ENCODE results near the gene SUCNR1.
"Not testable (repeated sequence)": the region's sequence is repeated elsewhere in the genome, so short reads cannot be mapped to it uniquely, and the experiment has no call there.

The SUCNR1 gene

DNA sequence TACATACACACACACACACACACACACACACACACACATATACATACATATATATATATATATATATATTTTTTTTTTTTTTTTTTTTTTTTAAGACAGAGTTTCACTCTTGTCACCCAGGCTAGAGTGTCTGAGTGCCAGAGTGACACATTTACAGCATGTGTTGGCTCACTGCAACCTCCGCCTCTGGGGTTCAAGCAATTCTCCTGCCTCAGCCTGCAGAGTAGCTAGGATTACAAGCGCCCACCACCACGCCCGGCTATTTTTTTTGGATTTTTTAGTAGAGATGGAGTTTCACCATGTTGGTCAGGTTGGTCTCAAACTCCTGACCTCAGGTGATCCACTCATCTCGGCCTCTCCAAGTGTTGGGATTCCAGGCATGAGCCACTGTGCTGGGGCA, 636 bp downstream of the SUCNR1 start:
- DNase-seq = not testable (repeated sequence)

DNA sequence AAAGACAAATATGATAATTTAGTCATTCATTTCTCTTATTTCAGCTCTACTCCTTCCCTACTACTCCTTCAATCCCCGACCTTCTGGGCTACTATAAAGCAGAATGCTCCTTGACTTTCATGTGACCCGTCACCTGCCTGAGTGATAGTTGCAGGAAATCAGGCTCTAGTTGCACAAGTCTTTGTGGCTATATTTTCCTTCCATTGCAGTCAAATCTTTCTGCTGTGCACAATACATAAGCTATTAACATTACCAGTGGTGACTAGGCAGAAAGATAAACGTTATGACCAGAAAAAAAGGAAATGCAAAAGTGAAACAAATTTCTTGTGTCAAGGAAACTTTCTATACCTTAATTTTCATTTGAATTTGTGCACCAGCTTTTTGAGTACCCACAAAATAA, 2.3 kb downstream of the SUCNR1 start:
- DNase-seq = no peak

GRCh38 chr3:151877269-151877668, 3.8 kb downstream of the SUCNR1 start:
- no peak for DNase-seq

DNA sequence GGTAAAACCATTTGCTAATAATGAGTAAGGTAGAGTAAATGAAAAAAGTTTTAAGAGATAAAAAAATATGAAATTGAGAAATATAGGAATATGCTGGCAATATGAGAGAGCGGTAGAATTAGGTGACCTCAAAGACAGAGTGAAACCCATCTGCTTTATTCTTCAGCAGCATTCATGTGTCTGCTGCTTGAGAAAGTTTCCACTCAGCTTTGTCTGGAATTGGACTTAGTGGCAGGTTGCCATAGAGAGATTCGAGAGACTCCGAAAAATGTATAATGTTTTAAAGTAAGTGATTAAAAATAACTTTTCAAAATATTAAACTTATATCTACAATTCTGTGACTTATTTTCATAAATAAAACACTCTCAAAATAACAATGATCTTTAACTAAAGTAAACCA, 5.0 kb downstream of the SUCNR1 start:
- DNase-seq = no peak

DNA sequence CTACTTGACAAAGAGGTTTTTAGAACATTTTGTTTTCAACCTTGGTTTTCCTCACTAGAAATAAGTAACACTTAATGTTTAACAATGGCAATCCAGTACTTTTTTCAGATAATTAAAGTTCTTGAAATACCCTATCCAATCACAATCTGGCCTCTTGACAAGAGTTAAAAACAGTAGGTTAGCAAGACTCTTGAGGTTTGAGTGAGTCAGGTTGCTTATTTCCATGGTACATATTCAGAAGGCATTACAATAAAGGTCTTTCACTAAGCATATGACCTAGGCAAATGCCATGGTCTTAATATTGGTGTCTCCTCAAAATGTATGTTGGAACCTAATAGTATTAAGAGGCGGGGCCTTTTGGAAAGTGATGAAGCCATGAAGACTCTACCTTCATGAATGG, 5.6 kb downstream of the SUCNR1 start:
- no peak for DNase-seq

- DNase-seq = no peak
These were observed 6.4 kb downstream of the SUCNR1 start for GRCh38 chr3:151879679-151880415.

DNA sequence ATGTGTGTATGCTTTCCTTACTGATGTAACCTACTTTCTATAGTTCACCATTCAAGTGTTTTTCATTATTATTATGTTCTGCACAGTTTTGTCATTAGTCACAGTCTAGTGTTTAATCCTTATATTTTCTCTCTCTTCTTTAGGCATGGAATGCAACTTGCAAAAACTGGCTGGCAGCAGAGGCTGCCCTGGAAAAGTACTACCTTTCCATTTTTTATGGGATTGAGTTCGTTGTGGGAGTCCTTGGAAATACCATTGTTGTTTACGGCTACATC, 6.9 kb downstream of the SUCNR1 start:
- DNase-seq = no peak

- no peak for DNase-seq
These were observed 7.7 kb downstream of the SUCNR1 start for GRCh38 chr3:151881137-151881536.

GRCh38 chr3:151885397-151885796, 12.0 kb downstream of the SUCNR1 start:
- DNase-seq = not testable (repeated sequence)

DNA sequence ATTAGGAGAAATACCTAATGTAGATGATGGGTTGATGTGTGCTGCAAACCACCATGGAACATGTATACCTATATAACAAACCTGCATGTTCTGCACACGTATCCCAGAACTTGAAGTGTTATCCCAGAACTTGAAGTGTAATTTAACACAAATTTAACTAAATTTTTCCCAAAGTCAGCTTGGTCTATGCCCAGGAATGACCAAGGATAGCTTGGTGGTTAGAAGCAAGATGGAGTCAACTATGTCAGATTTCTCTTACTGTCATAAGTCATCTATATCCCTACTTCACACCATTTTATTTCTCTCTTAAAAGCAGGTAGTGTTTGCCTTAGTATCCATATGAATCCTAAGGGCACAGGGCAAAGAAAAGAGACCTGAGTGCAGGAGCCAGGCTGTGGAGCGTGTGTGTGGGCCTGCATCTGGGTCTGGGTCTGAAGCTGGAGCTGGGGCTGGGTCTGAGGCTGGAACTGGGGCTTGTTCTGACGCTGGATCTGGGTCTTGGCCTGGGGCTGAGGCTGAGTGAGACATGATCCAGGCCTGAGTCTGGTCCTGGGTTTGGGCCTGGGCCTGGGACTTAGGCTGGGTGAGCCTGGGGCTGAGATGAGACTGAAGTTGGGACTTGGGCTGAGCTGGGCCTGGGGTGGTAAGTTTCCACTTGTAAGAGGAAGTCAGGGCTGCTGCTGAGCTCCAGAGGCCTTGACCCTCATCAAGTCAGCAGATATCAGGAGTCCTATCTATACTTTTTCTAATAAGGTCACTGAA, 14.2 kb downstream of the SUCNR1 start:
- not testable (repeated sequence) for DNase-seq

DNA sequence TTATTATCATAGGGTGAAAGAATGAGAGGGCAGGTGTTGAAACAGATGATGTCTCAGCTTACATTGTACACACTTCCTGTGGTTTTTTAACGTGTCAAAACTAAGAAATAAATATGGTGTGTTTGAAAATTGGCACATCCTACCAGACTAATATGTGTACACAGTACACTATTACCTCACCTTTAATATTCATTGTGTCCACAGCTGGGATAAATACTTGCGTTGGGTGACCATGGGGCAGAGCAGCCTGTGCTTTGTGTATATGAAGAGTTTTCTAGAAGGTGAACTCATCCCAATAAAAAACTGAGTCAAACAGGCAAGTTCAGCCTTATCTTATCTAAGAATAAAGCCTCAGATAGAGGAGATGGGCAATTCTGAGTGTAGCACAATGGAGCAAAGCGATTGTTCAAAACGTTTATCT, 17.3 kb downstream of the SUCNR1 start:
- no peak for DNase-seq

DNA sequence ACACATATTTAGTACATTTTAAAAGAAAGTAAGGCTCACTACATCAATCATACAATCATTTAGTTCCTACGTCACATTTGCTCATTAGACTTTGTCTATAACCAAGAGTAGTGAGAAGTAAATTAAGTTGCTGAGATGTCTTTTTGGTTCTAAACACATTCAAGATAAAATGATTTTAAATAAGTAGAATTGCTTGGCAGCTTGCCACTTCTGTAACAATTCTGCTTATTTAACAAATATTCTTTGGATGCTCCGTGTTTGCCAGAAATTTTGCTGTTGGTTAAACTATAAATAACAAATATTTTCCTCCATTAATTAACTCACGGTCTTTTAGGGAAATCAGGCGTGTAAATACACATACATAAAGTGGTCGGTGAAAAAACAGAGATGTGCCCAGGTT, 18.3 kb downstream of the SUCNR1 start:
- DNase-seq = no peak

GRCh38 chr3:151894219-151894618, 20.8 kb downstream of the SUCNR1 start:
- no peak for DNase-seq

- no peak for DNase-seq
These were observed 22.2 kb downstream of the SUCNR1 start for GRCh38 chr3:151895478-151896241.

- no peak for DNase-seq
These were observed 23.0 kb downstream of the SUCNR1 start for GRCh38 chr3:151896246-151897012.

DNA sequence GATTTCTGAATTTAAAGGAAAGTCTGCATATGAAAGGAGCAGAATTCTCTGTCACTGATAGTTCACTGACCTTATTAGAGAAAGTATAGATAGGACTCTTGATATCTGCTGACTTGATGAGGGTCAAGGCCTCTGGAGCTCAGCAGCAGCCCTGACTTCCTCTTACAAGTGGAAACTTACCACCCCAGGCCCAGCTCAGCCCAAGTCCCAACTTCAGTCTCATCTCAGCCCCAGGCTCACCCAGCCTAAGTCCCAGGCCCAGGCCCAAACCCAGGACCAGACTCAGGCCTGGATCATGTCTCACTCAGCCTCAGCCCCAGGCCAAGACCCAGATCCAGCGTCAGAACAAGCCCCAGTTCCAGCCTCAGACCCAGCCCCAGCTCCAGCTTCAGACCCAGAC, 24.7 kb downstream of the SUCNR1 start:
- not testable (repeated sequence) for DNase-seq

- not testable (repeated sequence) for DNase-seq
These were observed 25.3 kb downstream of the SUCNR1 start for GRCh38 chr3:151898564-151899261.

- no peak for DNase-seq
These were observed 26.6 kb downstream of the SUCNR1 start for GRCh38 chr3:151899996-151900395.

- DNase-seq = no peak
These were observed 27.0 kb downstream of the SUCNR1 start for GRCh38 chr3:151900460-151900859.

- no peak for DNase-seq
These were observed 27.6 kb downstream of the SUCNR1 start for GRCh38 chr3:151900884-151901643.

DNA sequence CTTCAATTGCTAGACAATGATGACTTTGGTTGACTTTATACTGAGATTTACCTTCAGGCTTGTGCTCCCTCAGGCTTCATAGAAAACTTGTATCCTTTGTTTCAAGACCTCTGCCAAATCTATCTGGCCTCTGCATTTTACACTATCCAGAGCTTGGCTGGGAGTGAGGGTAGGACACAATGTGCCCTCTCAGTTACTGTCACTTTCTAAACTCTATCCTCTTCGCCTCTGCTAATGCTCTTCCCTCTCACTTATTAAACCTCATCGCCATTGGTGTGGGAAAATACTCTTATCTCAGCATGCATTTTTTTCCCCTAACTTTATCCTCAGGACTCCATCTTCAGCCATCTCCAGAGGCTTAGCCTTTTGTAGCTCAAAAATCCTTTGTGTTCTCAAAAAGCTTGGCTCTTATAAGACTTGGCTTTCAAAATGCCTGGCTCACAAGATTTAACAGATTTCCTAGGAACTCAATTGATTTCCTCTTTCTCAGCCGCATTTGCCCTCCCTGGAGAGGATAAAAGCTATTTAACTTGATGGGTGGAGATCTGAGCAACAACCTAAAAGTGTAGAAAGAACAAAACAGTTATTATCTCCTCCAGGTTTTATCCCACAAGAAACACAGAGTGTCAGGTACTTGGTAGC, 28.3 kb downstream of the SUCNR1 start:
- no peak for DNase-seq

All from right forelimb (tissue), 1 donor.